Measurements from ENCODE around the gene B3GAT3. TPM values are rescaled to one million over a fixed set of nuclear protein-coding genes. Genes with fewer than 3 reads are reported as not detected.
"Not testable (repeated sequence)": the region's sequence is repeated elsewhere in the genome, so short reads cannot be mapped to it uniquely, and the experiment has no call there.

Gene B3GAT3
- total RNA-seq, 4 donors from 2014 or later = 29.7 to 51.8 (median 35.2) TPM

DNA sequence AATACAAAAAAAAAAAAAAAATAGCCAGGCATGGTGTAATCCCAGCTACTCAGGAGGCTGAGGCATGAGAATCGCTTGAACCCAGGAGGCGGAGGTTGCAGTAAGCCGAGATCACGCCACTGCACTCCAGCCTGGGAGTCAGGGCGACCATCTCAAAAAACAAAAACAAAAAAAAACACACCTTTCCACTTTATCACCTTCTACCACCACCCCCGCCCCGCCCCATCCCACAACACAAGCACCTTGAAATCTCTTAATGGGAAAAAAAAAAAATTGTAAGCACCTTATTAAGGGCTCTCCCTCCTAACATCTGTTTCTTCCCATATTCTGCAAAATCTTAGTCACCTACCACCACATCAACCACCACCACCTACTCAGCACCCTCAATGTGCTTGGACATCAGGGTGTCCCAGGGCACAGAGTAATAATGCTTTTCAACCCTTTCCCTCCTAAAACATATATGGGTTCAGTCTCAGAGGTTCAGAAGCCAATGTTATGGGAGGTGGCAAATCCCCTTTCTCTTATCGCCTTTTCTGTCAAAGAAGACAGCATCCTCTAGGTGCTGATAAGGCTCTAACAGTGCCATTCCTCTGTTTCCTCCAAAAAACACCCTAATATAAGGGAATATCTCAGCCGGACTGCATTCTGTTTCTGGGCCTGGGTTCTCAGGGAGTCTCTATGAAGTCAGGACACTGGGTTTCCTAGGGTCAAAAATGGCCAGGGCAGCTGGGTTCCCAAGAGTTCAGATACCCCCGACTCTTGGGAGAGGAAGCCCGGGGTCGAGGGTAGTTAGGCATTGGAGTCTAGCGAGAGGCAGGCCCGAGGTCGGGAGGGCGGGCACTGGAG is 30.6 kb upstream of the B3GAT3 start:
- intact Hi-C loops (cut with DNase I; ENCODE audit: low total_unique reads) = no loop called here
- no peak for DNase-seq (ENCODE audit: low spot score in 2 of 2)
- H3K4me3 ChIP-seq (ENCODE audit: low read depth, poor library complexity, severe bottlenecking) = peak overlapping the region; percentile 87
- TF ChIP-seq POLR2A (IDR thresholded peaks at IDR 0.05) = no peak
- TF ChIP-seq, protein P1, sequence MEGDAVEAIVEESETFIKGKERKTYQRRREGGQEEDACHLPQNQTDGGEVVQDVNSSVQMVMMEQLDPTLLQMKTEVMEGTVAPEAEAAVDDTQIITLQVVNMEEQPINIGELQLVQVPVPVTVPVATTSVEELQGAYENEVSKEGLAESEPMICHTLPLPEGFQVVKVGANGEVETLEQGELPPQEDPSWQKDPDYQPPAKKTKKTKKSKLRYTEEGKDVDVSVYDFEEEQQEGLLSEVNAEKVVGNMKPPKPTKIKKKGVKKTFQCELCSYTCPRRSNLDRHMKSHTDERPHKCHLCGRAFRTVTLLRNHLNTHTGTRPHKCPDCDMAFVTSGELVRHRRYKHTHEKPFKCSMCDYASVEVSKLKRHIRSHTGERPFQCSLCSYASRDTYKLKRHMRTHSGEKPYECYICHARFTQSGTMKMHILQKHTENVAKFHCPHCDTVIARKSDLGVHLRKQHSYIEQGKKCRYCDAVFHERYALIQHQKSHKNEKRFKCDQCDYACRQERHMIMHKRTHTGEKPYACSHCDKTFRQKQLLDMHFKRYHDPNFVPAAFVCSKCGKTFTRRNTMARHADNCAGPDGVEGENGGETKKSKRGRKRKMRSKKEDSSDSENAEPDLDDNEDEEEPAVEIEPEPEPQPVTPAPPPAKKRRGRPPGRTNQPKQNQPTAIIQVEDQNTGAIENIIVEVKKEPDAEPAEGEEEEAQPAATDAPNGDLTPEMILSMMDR (IDR thresholded peaks at IDR 0.05) = no peak
- WGBS, 2 donors = 30% methylated on average over 16 of the region's 16 CpGs

DNA sequence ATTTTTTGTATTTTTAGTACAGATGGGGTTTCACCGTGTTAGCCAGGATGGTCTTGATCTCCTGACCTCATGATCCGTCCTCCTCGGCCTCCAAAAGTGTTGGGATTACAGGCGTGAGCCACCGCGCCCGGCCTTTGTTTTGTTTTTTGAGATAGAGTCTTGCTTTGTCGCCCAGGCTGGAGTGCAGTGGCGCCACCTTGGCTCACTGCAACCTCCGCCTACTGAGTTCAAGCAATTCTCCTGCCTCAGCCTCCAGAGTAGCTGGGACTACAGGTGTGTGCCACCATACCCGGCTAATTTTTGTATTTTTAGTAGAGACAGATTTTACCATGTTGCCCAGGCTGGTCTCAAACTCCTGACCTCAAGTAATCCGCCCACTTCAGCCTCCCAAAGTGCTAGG is 28.5 kb upstream of the B3GAT3 start:
- H3K4me3 ChIP-seq (ENCODE audit: low read depth, poor library complexity, severe bottlenecking); intact Hi-C loops (cut with DNase I; ENCODE audit: low total_unique reads); DNase-seq (ENCODE audit: low spot score in 2 of 2): not testable (repeated sequence)
- WGBS, 2 donors = 95 to 96% methylated on average over 12 of the region's 12 CpGs

DNA sequence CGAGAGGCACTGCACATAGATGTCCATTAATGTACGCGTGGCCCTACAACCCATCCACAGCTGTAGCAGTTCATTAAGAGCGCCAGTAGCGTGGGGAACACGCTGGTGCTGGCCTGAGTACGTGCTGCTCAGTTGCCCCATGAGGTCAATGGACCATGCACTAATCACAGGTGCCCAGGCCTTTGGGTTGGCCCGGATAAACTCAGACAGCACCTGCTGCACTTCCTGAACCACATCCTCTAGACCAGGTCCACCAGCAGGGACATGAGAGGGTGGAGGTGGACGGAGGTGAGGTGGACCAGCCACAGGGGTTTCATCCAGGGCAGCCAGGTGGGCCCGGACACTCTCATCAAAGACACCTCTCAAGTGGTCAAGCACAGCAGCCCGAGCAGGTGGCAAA is 27.7 kb upstream of the B3GAT3 start:
- H3K4me3 ChIP-seq (ENCODE audit: low read depth, poor library complexity, severe bottlenecking) = no peak overlapping the region
- TF ChIP-seq POLR2A (IDR thresholded peaks at IDR 0.05) = no peak
- TF ChIP-seq, protein P1 (IDR thresholded peaks at IDR 0.05) = no peak
- no peak for DNase-seq (ENCODE audit: low spot score in 2 of 2)
- intact Hi-C loops (cut with DNase I; ENCODE audit: low total_unique reads) = no loop called here
- WGBS, 2 donors = 89 to 93% methylated on average over 11 of the region's 11 CpGs

DNA sequence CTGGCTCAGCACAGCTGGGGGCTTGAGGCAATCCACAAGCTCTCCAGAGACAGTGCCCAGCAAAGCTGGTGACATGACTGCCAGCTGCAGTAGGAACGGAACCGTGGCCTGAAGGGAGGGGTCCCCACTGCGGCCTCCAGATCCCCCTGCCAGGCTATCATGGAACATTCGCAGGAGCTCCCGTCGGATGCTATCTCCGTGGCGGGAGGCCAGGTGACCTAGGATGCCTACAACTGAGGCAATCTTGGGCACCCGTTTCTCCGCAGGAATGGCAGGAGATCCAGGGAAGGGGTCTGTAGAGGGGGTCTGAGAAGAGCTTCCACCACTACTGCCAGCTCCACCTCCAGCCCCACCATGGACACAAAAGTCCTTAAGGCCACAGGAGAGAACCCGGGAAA is 27.2 kb upstream of the B3GAT3 start:
- WGBS, 2 donors = 80 to 93% methylated on average over 5 to 11 of the region's 11 CpGs
- no peak for TF ChIP-seq POLR2A (IDR thresholded peaks at IDR 0.05)
- TF ChIP-seq, protein P1 (IDR thresholded peaks at IDR 0.05) = no peak
- intact Hi-C loops (cut with DNase I; ENCODE audit: low total_unique reads) = no loop called here
- no peak for DNase-seq (ENCODE audit: low spot score in 2 of 2)
- no peak overlapping the region for H3K4me3 ChIP-seq (ENCODE audit: low read depth, poor library complexity, severe bottlenecking)

DNA sequence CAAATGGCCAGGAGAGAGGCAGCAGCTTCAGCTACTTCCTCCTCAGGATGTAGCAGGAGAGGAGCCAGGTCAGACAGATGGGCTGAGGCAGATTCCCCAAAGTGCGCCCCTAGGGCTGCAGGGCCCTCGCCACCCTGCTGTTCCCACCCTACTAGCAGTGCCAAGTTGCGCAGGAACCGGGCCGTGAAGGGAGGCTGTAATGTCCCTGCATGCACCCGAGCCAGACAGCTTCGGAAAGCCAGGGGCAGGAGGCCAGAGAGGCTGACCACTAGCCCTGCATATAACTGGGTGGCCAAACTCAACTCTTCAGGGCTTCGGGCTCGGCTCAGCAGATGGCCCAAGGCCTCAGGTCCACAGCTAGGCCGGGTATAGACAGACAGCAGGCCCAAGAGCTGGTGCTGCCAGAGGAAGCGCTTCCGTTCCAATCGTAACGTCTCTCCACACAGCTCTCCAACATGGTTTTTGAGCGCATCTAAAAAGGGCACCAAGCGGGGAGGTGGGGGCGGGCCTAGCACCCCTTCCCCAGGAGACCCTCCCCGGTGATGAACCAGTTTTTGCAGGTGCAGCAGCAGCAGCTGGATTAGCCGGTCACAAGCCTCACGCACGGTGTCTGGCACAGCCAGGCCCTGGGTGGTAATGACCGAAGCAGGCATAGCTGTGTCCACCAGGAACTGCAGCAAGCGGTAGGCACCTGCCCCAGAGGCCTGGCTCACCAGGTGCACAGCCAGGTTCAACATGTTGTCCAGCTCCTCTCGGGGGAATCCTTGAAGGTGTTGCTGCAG is 26.6 kb upstream of the B3GAT3 start:
- intact Hi-C loops (cut with DNase I; ENCODE audit: low total_unique reads) = no loop called here
- WGBS, 2 donors = 86 to 89% methylated on average over 21 to 23 of the region's 24 CpGs
- TF ChIP-seq POLR2A (IDR thresholded peaks at IDR 0.05) = no peak
- TF ChIP-seq, protein P1 (IDR thresholded peaks at IDR 0.05) = no peak
- DNase-seq (ENCODE audit: low spot score in 2 of 2) = no peak
- no peak overlapping the region for H3K4me3 ChIP-seq (ENCODE audit: low read depth, poor library complexity, severe bottlenecking)

DNA sequence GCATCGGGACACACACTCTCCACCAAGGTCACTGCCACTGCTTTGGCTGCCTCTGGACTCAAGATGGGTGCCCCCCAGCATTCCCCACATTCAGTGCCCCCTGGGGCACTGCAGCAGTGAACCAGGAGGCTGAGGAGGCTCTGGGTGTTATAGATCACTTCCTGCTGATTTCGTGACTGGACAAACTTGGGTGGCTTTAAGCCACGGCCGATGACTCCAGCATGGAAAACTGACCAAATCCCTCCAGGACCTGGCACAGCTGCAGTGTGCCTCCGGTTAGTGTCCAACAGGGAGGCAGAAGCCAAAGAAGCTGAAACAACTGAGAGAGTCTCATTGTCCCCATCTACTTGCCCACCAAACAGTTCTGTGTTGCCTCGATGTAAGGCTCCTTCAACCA is 25.8 kb upstream of the B3GAT3 start:
- no peak for DNase-seq (ENCODE audit: low spot score in 2 of 2)
- 70 to 91% methylated on average over 6 of the region's 6 CpGs for WGBS, 2 donors
- H3K4me3 ChIP-seq (ENCODE audit: low read depth, poor library complexity, severe bottlenecking) = no peak overlapping the region
- intact Hi-C loops (cut with DNase I; ENCODE audit: low total_unique reads) = no loop called here
- TF ChIP-seq, protein P1 (IDR thresholded peaks at IDR 0.05) = no peak
- no peak for TF ChIP-seq POLR2A (IDR thresholded peaks at IDR 0.05)
